GM18526 (cell line): ENCODE measurements around the gene PTPN3.

Experiments used
- POLR2A ChIP-seq: IDR thresholded peaks from 3 replicates; pipeline ENCODE4 v1.6.1; 2011; ENCODE audit not compliant: insufficient read length; ENCODE audit errors: extremely low read depth

Gene PTPN3

GRCh38 chr9:109488791-109489492 is 9.2 kb downstream of the PTPN3 start:
- no peak for TF ChIP-seq POLR2A

DNA sequence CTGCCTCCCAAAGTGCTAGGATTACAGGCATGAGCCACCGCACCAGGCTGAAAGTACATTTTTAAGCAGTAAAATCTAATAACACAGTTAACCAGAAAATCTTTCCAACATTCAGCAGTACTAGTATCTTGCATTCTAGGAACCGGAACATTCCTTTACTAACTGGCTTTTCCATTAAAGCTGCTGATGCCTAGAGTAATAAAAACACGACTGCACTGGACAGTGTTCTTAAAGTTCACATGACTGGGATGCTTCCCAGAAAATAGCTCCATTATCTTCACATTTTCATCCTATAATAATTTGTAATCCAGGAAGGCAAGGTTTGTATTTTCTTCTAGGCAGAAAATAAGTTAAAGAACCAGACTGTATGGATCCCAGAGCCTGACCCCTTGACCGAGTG is 9.8 kb downstream of the PTPN3 start:
- TF ChIP-seq POLR2A = no peak

DNA sequence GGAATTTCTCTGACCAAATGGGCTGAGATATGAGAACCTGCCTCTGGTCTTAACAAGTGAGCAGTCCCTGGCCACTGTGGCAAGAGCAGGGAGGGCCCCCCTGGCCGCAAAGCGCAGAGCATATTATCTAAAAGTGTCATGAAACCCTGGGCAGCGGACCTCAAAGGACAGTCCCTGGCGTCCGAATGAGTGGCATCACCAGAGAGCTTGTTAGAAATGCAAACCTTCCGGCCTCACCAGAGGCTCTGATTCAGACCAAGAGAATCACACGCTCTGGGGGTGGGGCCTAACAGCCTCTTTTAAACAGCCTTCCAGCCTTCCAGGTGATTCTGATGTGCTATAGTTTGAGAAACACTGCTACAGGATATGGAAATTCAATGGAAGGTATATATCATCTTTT is 10.9 kb downstream of the PTPN3 start:
- TF ChIP-seq POLR2A = no peak

DNA sequence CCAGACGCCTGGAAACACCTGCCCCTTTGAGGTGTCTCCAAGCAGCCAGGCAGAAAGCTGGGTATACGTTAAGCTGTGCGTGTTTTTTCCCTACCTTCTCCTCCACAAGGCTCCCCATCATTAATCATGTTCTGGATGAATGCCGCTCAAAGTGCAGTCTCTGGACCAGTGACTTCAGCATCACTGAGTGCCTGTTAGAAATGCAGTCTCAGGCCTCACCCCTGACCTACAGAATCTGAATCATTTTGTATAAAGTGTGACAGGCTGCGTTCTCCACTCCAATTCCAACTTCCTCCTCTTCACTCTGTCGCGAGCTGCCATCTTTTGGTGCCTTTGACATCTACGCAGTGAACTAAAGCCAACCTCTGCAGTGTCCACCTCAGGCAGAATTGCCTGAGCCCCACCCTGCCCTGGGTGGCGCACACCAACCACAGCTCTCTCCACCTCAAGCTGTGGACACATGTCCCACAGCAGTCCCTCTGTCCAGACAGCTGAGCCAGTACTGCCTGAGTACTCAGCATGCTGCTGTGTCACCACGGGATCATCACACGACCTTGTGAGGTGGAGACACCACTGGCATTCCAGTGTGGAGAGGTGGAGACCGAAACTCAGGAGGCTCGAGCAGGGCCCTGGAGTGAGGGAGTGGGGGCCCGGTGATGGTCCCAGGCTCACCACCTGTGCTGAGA is 14.2 kb downstream of the PTPN3 start:
- TF ChIP-seq POLR2A = no peak

DNA sequence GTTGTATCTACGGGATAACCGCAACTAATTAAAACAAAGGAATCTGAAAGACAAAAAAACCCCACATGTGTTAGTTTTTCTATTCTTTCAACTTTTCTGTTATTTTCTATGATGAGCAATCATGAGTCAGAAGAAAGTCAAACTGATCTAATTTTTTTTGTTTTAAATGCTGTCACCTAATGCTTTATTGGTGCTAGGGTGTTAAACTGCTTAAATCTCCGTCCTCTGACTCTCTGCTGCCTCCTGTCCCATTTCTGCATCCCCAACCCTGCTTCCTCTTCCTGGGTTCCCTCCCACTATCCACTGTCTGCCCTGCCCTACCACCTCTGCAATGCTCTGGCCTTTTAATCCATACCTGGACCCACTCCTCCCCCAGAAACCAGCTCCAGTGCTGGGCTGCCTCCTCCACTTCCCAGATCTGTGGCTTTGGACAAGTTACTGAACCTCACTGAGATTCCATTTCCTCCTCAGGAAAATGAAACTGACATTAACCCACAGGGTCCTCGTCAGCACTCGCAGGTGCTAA is 15.7 kb downstream of the PTPN3 start:
- TF ChIP-seq POLR2A = no peak

DNA sequence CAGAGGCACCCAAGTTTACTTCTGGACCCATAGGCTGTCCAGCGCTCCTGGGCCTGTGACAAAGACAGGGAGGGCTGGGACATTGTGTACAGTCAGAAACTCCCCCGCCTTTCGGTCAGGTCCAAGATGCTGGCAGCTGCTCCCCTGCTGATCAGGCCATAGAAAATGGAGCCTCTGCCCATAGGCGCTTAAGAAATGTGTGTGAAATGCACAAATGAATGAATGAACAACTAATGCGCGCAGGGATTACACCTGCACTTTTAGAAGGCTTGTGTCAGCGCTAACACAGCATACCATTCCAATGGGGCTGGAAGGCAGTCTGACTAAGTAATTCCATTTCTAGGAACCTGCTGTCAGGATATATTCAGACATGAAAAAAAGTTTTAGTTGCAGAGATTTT is 16.3 kb downstream of the PTPN3 start:
- no peak for TF ChIP-seq POLR2A

- TF ChIP-seq POLR2A = no peak
These were observed 18.3 kb downstream of the PTPN3 start for GRCh38 chr9:109479822-109480221.

DNA sequence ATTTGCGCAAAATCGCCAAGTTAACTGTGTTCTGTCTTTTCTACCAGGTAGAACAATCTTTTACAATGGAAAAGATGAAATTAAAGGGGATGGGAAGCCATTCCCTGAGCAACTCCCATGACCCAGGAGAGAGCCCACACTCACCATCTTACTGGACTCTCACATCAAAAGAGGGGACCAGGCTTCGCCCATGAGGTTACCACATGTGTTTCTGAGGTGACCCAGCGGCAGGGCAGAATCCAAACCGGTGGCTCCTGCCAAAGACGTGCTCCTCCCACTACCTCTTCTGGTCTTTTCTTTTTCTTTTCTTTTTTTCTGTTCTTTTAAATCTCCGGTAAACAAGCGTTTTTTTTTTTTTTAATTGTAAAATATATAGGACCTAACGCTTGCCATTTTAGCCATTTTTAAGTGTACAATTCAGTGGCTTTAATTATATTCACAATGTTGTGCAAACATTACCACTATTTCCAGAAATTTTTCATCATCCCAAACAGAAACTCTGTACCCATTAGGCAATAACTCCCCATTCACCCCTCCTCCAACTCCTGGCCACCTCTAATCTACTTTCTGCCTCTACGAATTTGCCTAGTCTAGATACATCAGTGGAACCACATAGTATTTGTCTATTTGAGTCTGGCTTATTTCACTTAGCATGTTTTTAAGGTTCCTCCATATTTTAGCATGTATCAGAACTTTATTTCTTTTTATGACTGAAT is 19.3 kb downstream of the PTPN3 start:
- no peak for TF ChIP-seq POLR2A

GRCh38 chr9:109478051-109478563 is 20.0 kb downstream of the PTPN3 start:
- no peak for TF ChIP-seq POLR2A

GRCh38 chr9:109477258-109478050 is 20.7 kb downstream of the PTPN3 start:
- TF ChIP-seq POLR2A = no peak

- no peak for TF ChIP-seq POLR2A
These were observed 21.4 kb downstream of the PTPN3 start for GRCh38 chr9:109476642-109477257.

DNA sequence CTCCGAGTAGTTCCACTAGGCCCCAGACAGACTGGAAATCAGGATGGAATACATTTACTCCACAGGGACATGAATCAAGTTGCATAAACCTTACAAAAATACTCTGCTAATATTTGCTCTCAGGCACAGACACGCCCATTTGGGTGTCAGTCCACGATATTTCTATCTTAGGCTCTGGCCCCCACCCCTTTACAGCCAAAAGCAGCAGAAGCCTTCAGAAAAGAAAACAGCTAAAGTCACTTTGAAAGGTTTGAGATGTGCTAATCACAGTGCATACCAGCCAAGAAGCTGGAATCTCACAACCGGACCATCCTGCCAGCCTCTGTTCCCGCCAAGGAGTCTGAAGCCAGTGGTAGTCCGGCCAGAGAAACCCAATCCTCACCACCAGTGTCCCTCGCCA is 22.6 kb downstream of the PTPN3 start:
- no peak for TF ChIP-seq POLR2A

GRCh38 chr9:109474944-109475343 is 23.2 kb downstream of the PTPN3 start:
- TF ChIP-seq POLR2A = no peak

DNA sequence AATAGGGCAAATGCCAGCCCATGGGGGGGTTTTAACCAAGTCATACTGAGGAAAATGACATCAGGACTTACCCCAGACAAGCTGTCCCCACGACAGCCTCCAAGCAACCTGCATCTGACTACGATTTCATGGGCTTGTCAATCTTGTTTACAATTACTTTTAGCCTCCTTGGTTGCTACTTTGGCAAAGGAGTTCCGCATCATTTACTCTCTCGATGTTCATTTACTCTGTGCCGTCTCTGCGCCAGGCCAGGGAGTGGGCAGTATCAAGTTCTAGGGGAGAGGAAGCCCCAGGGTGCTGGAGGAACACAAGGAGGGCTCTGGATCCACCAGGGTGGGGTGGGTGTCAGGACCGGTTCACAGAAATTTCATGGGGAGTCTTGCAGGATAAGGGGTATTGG is 23.9 kb downstream of the PTPN3 start:
- no peak for TF ChIP-seq POLR2A

GRCh38 chr9:109473329-109473728 is 24.8 kb downstream of the PTPN3 start:
- TF ChIP-seq POLR2A = no peak
